ENCODE results near the gene PRKN. TPM values are rescaled to one million over a fixed set of nuclear protein-coding genes. Genes with fewer than 3 reads are reported as not detected.

PRKN gene
- polyA plus RNA-seq, 1 donor from 2014 or later = 1.2 TPM

GRCh38 chr6:162722226-162722625 lies 5.3 kb downstream of the PRKN start:
- no peaks in the 10 kb centered on the region for H3K9me3 ChIP-seq (ENCODE audit: low read length)
- H3K9me2 ChIP-seq (ENCODE audit: insufficient read depth, low read length) = no peaks in the 10 kb centered on the region
- H3K4me3 ChIP-seq (ENCODE audit: low read length) = no peak overlapping the region
- H3K9ac ChIP-seq (ENCODE audit: low read length) = no peak overlapping the region
- no peak overlapping the region for H2AFZ ChIP-seq (ENCODE audit: low read depth, low read length)
- TF ChIP-seq, protein P1, sequence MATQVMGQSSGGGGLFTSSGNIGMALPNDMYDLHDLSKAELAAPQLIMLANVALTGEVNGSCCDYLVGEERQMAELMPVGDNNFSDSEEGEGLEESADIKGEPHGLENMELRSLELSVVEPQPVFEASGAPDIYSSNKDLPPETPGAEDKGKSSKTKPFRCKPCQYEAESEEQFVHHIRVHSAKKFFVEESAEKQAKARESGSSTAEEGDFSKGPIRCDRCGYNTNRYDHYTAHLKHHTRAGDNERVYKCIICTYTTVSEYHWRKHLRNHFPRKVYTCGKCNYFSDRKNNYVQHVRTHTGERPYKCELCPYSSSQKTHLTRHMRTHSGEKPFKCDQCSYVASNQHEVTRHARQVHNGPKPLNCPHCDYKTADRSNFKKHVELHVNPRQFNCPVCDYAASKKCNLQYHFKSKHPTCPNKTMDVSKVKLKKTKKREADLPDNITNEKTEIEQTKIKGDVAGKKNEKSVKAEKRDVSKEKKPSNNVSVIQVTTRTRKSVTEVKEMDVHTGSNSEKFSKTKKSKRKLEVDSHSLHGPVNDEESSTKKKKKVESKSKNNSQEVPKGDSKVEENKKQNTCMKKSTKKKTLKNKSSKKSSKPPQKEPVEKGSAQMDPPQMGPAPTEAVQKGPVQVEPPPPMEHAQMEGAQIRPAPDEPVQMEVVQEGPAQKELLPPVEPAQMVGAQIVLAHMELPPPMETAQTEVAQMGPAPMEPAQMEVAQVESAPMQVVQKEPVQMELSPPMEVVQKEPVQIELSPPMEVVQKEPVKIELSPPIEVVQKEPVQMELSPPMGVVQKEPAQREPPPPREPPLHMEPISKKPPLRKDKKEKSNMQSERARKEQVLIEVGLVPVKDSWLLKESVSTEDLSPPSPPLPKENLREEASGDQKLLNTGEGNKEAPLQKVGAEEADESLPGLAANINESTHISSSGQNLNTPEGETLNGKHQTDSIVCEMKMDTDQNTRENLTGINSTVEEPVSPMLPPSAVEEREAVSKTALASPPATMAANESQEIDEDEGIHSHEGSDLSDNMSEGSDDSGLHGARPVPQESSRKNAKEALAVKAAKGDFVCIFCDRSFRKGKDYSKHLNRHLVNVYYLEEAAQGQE (IDR thresholded peaks at IDR 0.05; ENCODE audit: borderline replicate concordance) = no peak
- TF ChIP-seq MXI1 (conservative IDR thresholded peaks at IDR 0.05; ENCODE audit: poor library complexity, severe bottlenecking) = no peak
- H3K27ac ChIP-seq (ENCODE audit: low read length) = no peak overlapping the region
- H3K79me2 ChIP-seq (replicated peaks; ENCODE audit: insufficient read depth, low read length) = no peaks in the 10 kb centered on the region
- no peaks in the 10 kb centered on the region for H3F3A ChIP-seq (ENCODE audit: insufficient read depth, low read length, poor library complexity, severe bottlenecking)
- H3K4me2 ChIP-seq (ENCODE audit: low read length) = no peak overlapping the region
- no peaks in the 10 kb centered on the region for H3K27me3 ChIP-seq (ENCODE audit: insufficient read depth, low read depth, low read length)
- H3K36me3 ChIP-seq (ENCODE audit: insufficient read depth, low read length) = no peaks in the 10 kb centered on the region
- H4K20me1 ChIP-seq (ENCODE audit: insufficient read depth) = no peaks in the 10 kb centered on the region

DNA sequence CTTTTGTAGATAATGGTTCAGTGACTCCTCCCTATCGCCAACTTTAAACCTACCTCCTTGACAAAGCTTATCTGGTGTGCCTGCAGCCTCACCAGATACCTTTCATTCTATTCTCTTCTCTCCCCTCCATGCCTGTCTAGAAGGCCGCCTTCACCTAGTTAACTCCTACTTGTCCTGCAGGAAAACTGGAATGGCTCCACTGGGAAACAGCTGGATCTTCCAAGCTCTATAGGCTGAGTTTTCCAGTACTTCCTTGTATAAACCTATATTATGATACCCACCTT lies 6.2 kb downstream of the PRKN start:
- no peak overlapping the region for H3K4me2 ChIP-seq (ENCODE audit: low read length)
- H3K27ac ChIP-seq (ENCODE audit: low read length) = no peak overlapping the region
- H3F3A ChIP-seq (ENCODE audit: insufficient read depth, low read length, poor library complexity, severe bottlenecking) = no peaks in the 10 kb centered on the region
- H3K27me3 ChIP-seq (ENCODE audit: insufficient read depth, low read depth, low read length) = no peaks in the 10 kb centered on the region
- H3K79me2 ChIP-seq (replicated peaks; ENCODE audit: insufficient read depth, low read length) = no peaks in the 10 kb centered on the region
- H3K9me2 ChIP-seq (ENCODE audit: insufficient read depth, low read length) = no peaks in the 10 kb centered on the region
- H3K9me3 ChIP-seq (ENCODE audit: low read length) = no peaks in the 10 kb centered on the region
- H4K20me1 ChIP-seq (ENCODE audit: insufficient read depth) = no peaks in the 10 kb centered on the region
- H2AFZ ChIP-seq (ENCODE audit: low read depth, low read length) = no peak overlapping the region
- H3K36me3 ChIP-seq (ENCODE audit: insufficient read depth, low read length) = no peaks in the 10 kb centered on the region
- no peak overlapping the region for H3K4me3 ChIP-seq (ENCODE audit: low read length)
- no peak for TF ChIP-seq TAF1 (IDR thresholded peaks at IDR 0.05; ENCODE audit: low read depth)
- TF ChIP-seq MXI1 (conservative IDR thresholded peaks at IDR 0.05; ENCODE audit: poor library complexity, severe bottlenecking) = no peak
- TF ChIP-seq SMC3 (conservative IDR thresholded peaks at IDR 0.05; ENCODE audit: poor library complexity) = no peak
- TF ChIP-seq CTCF (IDR thresholded peaks at IDR 0.05; ENCODE audit: poor library complexity, severe bottlenecking) = no peak
- TF ChIP-seq, protein P1 (IDR thresholded peaks at IDR 0.05; ENCODE audit: borderline replicate concordance) = no peak
- no peak for TF ChIP-seq EZH2 (IDR thresholded peaks at IDR 0.05; ENCODE audit: borderline replicate concordance, insufficient read depth, low read length, poor library complexity, severe bottlenecking)
- TF ChIP-seq RAD21 (conservative IDR thresholded peaks at IDR 0.05) = no peak
- no peak for TF ChIP-seq POLR2AphosphoS5 (IDR thresholded peaks at IDR 0.05)
- no peak overlapping the region for H3K9ac ChIP-seq (ENCODE audit: low read length)

Data from neural cell (in vitro differentiated cells).